COLO668 (cell line): Measurements from ENCODE around the gene ARHGAP42.

ENCODE experiments used
- DNase-seq: peaks from one replicate; lab custom pipeline; 2025; ENCODE audit not compliant: unreplicated experiment; lab: John Stamatoyannopoulos, UW

Gene ARHGAP42

DNA sequence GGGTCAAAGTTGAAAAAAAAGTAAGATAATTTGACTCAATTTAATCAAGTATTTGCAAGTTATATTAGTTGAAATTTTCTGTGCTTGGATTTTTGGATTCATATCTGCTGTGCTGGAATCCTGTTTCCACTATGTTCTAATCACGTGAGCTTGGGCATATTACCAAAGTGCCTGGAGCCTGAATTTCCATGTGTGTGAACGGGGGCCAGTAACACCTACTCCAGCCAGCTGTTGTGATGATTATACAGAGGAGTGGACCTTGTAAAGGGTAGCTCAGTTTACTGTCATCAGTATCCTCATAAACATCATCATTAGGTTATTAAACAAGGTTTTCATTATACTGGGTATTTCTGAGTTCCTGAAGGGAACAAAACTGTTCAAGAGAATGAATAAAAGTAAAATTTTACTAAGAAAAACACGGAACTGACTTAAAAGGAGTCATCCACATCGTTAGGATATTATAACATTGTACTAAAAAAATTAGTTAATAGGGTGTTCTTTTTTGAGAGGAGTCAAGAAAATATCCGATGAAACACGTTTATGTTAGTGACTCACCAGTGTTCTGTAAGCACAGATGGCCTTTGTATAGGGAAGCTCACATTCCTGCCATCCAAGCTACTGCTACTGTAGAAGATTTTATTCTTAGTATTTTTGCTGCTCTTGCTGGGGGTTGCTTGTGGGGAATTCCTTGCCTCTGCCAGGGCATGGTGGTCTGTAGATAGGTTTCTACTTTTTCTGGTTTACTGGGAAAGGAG lies 144.1 kb downstream of the ARHGAP42 start:
- no peak for DNase-seq

DNA sequence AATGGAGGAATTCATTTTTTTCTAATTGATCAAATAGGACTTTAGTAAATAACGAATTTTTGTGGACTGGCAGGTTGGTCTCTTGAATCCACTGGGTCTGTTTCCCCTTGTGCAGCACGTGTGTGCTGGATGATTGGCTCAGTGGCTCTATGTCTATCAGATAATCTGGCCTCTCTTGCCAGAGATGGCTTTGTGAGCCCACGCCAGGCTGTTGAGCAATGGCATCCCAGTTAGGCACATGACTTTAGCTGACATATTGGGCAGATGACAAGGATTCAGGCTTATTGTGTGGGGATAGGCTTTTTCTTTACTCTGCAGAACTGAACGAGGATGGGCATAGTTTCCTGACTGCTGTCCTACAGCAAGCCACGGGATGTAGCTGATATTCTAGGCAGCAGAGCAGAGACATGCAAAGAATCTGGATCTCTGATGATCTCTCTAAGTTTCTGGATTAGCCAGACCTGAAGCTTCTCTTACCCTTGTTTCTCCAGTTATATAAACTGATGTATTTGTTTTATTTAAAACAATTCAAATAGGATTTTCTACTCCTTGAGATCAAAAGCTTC lies 144.9 kb downstream of the ARHGAP42 start:
- DNase-seq: no peak

DNA sequence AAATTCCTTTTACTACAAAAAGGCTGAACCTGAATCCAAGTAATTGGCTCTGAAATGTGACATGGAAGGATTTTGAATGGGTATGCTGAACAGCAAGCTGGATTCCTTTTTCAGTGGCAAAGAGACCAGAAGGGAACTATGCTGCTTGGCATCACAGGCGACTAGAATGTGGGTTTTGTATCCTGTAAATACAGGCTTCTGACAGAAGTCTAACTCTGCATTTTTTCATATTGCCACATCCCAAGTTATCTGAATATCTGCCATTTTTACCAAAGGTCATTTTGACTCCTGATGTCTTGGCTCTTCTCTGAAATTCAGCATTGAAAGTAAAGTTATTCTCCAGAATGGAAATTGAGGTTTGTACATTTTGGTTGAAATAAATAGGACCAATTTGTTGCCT lies 145.7 kb downstream of the ARHGAP42 start:
- DNase-seq: no peak

DNA sequence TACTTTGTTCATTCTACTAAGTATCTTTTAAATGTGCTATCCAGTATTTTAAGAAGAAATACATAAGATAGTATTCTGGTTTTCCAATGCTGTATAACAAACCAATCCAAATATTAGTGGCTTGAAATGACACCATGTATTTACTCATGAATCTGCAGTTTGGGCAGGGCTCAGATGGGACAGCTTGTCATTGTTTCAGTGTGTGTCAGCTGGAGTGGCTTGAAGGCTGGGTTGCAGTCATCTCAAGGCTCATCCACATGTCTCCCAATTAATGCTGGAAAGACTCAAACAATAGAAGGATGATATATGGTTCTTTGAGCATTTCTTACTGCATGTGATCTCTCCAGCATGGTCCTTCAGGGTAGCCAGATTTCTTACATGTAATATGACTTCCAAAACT lies 146.2 kb downstream of the ARHGAP42 start:
- no peak for DNase-seq

DNA sequence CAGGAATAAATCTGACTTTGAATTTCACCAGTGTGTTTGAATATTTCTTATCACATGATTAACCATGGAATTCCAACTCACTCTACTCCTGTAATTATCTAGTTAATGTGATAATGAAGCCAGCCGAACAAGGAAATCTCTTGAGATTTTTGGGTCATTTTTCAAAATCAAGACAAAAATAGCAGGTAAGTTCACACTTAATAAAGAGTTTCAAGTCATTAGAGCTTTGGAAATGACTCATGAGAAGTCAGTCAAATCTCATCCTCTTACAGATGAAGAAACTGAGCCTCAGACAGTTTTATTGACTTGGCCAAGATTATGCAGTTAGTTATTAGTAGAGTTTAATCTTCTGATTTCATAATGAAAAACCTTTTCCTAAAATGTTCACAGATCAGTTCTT lies 148.8 kb downstream of the ARHGAP42 start:
- DNase-seq: no peak

DNA sequence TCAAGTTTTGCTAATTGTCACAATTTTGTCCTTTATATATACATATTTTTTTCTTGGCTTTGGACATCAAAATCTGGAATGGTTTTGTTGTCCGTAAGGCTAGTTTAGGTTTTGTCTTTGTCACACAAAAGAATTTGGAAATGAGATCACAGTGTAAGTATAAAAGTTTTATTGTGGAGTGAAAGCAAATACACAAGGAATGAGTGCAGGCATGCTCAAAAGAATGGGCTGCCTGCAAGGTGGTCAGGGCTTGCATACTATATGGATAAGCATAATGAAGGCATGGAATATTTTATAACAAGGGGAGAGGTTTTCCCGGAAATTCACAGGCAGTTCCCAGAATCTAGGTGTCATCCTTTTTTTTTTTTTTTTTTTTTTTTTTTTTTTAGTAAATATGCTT lies 150.2 kb downstream of the ARHGAP42 start:
- DNase-seq: no peak

DNA sequence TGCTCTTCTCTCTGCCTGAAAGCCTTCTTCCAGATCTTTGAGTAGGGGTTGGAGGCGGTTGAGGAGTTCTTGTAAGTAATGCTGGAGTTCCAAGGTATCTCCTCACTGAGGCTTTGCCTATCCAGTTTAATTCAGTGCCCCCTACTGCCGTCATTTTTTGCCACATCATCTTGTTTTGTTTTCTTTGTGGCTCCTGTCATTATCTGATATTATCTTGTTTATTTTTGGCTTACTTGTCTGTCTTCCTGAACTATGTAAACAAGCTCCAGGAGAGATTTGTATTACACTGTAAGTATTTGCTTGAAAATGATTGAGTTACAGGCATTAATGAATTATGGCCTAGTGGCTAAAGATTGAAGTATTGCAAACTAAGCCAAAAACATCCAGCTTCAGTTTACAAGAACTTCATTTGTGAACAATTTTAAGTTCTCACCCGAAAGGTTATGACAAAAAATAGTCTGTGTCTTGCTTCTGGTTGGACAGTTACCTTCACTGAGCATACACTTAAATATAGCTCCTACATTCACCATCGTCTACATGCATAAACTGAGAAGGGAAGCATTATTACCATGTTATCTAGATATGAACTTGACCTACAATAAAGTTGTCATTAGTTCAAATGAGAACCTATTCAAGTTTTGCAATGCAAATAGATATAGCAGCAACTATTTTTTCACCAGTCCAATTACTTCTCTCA lies 154.8 kb downstream of the ARHGAP42 start:
- no peak for DNase-seq

DNA sequence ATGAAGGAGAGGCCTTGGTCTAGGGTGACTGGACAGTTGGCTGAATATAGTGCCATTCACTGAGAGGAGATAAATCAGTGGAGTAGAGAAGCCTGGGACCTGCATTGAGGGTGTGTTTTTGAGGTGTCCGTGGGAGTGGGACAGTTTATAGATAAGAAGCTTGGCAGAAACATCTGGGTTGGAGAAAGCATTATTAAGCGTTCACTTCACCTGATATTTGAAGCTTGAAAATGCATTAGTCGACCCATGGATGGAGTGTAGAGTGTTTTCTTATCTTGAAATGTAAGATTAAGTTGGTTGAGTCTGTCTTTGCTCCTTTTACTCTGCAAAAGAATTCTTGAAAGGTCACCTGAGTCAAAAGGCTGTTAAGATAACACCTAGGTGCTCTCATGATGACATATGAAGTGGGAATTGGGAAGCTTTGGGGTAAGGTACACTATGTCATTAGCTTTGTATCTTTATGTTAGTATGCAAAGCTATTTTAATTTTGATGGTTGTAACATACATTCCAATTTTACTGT lies 160.7 kb downstream of the ARHGAP42 start:
- DNase-seq: no peak

DNA sequence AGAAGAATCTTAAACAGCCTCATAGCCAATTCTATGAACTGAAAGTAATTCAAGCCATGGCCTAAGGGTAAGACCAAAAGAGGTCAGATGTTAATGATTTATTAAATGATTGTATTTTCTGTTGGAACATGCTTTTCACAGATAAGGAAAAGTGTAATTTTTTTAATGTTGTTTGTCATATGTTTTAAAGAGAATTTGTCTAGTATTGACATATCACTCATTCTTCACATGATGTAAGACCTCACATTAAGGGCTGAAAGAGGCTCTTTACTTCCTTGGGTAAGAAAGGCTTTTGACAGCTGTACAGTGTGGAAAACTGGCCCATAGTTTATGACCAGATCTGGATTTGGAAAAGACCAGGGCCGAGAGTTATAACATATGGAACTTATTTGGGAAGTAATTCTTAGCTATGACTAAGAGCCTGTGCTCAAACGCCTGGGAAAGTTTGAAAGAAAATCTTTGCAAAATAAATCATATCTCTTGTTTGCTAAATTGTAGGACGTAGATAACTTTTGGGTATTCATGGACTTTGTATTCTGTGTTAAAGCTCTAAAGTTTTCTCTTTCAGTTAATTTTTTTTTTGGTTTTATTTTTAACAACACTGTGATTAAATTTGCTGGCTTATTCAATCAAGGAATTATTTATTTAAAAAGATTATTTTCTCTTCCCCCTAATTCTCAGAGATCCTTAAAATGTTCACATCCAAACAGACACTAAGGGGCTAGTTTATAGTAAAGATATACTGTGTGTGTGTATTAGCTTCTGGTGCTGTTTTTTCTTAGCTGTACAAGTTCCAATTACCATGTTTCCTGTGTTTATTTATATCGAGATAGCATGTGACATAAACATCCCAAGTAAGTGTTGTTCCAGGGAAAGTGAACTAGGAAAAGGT lies 162.2 kb downstream of the ARHGAP42 start:
- DNase-seq: no peak

DNA sequence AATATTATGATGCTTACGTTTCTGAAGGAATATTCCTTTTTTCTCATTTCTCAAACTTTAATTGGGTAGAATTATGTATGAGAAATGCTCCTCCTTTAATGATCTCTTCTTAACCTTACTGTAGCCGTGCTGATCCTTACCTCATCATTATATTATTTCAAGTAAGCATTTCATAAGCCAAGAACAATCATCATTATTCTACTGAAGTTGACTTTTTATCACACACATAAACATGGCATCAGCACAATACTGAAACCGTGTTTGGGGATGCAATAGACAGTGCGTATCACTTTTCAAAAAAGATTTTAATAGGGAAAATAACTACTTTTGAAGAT lies 162.8 kb downstream of the ARHGAP42 start:
- no peak for DNase-seq

DNA sequence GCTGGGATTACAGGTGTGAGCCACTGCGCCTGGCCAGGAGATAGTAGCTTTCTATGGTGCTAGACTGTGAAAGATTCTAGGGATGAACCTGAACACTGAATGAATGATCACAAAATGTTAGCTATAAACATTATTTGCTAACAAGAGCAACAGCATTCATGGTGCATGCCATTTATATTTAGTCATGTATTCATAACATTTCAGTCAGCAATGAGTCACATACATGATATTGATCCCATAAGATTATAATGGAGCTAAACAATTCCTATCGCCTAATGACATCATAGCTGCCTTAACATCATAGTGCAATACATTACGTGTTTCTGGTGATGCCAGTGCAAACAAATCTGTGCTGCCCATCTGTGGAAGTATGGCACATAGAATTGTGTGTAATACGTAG lies 164.1 kb downstream of the ARHGAP42 start:
- DNase-seq: no peak

DNA sequence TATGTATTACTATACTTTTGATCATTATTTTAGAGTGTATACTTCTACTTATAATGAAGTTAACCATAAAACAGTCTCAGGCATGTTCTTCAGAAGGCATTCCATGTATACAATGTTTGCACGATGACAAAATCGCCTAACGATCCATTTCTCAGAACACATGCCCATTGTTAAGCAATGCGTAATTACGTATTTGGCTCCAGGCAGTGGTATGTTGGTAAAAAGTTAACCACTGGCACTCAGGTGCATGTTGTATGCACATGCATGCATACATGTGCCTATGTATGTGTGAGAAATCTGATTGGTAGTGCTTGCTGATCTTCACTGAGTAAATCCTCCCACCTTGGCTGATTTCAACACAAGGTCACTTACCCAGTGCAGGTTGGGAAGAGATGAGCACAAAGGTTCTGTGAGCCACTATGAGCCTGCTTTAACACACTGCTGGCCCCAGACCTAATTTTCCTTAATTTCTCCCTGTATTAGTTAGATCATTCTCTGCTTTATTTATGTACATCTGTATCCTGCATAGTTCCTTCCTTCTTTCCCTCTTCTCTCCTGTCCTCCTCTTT lies 164.6 kb downstream of the ARHGAP42 start:
- DNase-seq: no peak

DNA sequence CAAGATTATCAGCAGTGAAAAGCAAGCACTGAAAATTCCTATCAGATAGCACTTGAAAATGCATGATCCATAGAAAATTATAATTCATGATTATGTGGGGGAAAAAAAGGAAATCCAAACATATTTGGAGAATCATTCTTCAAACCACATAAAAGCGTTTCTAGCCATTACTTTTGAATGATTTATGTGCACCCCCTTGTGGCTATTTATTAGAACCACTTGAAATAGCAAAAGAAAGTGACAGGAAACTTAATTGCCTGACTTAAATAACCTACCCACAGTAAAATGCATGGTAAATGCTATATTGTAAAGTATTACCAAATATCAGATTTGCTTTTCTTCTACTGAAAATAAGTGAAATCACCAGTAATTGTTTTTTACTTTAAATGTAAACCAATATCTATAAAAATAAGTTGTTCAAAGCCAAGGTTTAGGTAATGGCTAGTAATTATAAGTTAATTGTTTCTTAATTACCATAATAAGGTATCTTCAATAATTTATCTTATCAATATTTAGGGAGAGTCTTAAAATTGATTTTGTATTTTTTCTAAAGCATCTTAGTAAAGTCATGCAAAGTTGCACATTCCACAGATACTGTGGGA lies 168.5 kb downstream of the ARHGAP42 start:
- DNase-seq: no peak

DNA sequence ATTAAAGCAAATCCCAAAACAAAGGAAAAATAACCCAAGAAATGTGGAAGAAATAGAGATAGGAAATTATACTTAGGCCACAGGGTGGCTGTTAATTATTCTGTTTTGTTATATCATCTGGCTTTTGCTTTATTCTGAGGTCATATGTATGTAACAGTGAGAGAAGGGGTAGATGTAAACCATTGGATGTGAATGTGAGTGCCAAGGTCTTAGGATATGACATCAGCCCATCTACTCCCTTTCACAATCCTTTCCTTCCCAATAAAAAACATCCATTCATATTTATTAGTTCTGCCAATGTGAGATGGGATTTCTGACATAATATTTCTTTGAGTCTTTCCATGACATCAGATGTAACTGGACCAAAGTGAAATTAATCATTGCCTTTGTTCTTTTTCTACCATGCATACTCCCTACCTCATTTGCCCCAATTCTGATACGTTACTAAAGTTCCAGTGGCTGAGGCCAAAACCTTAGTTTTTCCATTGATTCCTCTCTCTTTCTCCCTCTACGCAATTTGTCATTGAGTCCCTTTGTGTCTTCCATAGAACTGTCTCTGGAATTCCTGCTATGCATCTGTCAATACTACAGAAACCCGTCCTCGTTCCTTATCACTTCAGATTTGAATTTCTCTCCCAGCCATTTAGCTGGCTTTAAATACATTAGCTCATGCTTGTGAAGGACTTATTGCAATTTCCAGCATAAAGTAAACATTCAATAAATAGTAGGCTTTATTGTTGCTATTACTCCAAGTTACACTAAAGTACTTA lies 170.3 kb downstream of the ARHGAP42 start:
- no peak for DNase-seq

DNA sequence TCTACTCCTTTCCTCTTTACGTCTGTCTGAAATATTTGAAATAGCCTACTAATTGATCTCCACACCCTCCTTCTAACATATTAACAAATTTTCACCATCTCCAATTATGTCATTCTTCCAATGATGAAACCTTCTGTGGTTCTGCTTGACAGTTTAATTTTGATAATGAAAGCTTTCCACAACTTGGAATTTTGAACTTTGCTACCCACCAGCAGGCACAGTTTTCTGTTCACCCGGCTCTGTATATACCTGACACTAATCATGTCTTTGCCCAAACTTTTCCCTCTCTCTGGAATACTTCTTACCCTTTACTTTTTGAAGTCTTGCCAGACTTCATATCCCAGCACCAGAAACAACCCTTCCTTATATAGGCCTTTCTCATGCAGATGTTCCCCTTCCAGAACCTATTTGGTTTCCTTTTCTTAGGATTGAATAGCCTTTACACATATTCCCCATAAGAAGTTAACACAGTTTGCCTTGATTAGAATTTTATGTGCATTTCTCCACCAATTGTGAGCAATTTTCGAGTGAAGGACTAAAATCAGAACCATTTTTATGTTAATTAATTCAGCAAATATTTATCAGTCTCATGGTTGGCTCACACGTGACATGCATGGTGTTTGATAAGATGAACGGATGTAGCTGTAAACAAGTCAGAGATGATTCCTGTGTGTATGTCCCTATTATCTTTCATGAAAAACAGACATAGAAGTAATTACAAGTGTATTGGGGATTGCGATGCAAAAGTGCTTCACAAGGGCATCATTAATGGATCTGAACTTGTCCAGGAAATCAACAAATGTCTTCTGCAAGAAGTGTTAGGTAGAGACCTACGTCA lies 173.4 kb downstream of the ARHGAP42 start:
- DNase-seq: no peak

DNA sequence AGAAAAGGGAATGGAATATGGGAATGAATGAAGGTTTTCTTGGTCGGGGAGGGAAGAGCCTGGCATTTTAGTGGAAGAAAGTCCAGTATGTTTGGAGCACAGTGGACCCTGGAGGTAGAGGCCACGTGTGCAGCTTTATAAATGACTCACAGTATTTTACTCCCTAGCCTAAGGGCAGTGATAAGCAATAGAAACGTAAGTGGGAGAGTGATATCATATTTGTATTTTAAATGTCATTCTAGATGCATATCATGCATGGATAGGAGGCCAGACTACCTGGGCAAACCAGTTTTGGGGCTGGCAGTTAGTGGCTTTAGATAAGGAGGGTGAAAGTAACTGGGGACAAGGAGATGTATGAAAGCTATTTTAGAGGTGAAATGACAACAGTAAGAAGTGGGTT lies 174.1 kb downstream of the ARHGAP42 start:
- DNase-seq: no peak

DNA sequence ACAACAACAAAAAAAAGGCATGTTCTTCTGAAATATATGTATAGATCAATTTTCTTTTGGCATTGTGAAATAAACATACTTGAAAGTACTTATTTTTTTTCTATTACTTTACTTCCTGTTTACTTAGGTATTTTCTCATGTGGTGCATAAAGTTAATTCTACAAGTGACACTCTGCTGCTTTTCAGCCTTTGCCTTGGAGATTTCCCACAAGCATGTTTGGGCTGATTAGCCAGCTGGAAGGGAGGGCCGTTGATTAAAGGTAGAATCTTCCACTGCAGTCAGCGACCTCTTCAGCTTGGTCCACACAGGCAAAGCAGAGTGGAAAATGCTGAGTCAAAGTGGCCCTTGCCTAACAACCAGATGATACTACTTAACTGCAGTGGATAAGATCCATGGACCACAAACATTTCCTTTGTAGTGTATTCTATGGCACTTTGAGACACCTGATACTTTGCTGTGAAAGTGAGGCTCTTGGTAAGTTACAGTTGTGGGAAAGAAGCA lies 176.0 kb downstream of the ARHGAP42 start:
- no peak for DNase-seq

DNA sequence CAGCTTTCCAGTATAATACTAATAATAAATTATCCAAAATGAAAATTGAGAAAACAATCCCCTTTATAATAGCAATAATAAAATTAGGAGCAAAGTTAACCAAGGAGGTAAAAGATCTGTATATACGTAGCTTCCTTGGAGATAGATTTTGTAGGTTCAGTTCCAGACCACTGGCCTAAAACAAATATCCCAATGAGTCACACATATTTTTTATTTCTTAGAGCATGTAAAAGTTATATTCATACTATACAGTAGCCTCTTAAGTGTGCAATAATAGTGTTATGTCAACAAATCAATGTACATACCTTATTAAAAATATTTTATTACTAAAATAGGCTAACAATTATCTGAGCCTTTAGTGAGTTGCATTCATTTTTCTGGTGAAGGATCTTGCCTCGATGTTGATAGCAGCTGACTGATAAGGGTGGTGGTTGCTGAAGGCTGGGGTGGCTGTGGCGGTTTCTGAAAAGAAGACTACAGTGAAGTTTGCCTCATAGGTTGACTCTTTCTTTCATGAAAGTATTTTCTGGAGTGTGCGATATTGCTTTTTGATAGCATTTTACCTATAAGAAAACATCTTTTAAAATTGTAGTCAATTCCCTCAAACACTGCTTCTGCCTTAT lies 178.5 kb downstream of the ARHGAP42 start:
- DNase-seq: no peak
